Ovary (tissue), 3 donors: ENCODE data around the gene FABP6.

Experiments used
- CTCF ChIP-seq, 3 donors: fragments of 450-650 bp in 2 of 3; fragments of 200-600 bp in 1 of 3; IDR thresholded peaks; one replicate each; pipeline versions ENCODE4 v1.5.1 to v1.8.0; 2016 to 2022; ENCODE audit warnings: antibody characterized with exemption in 3 of 3, mild to moderate bottlenecking in 1 of 3
- POLR2A ChIP-seq: fragments of 450-650 bp; IDR thresholded peaks from one replicate; pipeline ENCODE4 v1.6.1; 2017; ENCODE audit warnings: antibody characterized with exemption, mild to moderate bottlenecking, moderate library complexity
- donor health status: DM: no; HTN: no; CAD: no.

GRCh38 chr5:160235731-160236130 lies 6.4 kb downstream of the FABP6 start:
- TF ChIP-seq CTCF (IDR thresholded peaks at IDR 0.05) = no peak
- TF ChIP-seq POLR2A = no peak
